Activated T-helper 9 cell treated with anti-CD3 and anti-CD28 coated beads, Interleukin-2, amount 50 U/mL, for 16 hours (primary cell): ENCODE data around the gene C3orf52.

Source experiments
- DNase-seq: peaks from one replicate; pipeline ENCODE4 v3.0.0-alpha.2; 2020; ENCODE audit warnings: low read depth

The C3orf52 gene

GRCh38 chr3:112119962-112120836, 34.0 kb downstream of the C3orf52 start:
- no peak for DNase-seq

DNA sequence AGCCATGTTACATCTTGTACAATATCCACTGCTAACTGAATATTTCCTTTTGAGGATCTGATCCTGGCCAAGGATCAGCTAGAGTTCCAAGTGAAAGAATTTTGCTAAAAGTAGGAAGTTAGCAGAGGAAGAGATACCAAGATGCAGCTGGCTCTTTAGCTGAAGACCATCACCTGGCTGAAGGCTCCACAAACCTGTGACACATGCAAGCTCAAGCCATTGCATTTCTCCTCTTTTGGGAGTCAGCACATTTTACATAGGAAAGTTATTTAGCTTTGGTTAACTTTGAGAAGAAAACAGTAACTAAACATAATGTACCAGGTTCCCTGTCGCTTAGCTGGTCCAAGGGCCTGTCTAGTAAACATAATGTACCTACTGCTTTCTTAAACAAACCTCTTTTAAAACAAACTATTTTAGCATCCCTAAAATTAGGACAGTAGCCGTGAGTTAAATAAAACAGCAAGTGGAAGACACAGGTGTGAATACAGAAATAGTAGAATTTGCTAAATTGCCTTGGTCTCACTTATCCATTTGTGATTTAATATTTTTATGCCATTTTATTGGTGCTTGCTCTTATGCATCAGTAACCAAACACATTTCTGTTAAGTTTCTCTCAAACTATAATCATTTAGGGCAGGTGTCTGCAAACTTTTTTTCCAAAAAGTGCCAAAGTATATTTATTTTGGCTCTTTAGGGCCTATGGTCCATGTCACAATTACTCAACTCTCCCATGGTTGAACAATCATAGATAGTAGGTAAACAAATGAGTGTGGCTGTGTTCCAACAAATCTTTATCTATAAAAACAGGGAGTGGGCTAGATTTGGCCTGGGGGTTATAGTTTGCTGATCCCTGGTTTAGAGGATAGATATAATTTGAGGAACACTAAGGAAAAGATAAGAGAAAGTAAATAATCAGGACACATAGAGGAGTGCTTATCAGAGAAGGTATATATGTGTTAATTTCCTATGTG, 35.7 kb downstream of the C3orf52 start:
- no peak for DNase-seq

DNA sequence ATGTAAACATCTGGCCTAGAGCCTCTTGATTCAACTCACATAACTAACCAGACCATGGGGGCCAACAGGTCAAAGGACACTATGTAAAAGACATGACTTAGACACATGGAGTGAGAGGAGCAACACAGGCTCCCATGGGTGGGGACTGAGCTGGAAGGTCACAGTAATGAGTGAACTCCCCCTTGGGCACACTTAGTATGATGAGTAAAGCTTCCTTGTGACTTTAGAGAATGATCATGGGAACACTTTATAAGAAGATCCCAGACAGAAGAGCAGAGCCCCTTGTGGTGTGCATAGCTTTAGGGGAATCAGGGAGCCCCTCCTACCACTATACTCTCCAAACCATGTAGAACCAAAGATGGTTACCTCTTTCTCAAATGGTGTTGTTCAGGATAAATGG, 36.7 kb downstream of the C3orf52 start:
- no peak for DNase-seq

- DNase-seq: no peak
Measured at GRCh38 chr3:112123548-112123947, 37.4 kb downstream of the C3orf52 start.

DNA sequence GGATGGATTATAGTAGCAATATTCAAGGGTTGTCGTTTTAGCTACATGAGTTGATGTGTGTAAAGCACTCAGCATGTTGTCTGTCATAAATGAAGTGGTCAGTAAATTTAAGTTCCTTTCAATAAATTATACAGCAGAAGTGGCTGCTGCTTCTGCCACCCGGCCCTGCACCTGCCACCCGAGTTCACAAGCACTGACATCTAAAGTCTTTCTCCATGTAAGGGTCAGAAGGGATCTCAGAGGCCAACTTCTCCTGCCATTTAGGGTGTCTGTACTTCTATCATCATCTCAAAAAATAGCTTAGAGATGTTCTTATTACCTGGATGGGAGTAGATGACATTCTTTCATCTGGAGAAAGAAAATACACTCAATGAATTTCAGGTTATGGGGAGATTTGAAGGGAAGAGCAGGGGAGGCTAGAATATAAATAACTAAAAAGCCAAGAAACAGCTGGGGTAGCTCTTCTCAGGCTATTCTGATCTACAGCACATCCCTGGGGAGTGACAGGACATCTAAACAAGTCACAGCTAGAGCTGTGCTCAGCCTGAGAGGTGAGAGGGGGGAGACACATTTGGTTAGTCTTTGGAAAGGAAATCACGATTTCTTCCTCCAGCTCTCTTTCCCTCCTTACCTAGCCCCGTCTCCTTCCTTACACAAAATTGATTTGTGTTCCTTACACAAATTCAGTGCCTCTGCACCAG, 38.9 kb downstream of the C3orf52 start:
- DNase-seq: no peak

GRCh38 chr3:112126511-112126911, 40.3 kb downstream of the C3orf52 start:
- DNase-seq: no peak

- no peak for DNase-seq
Measured at GRCh38 chr3:112127522-112128494, 41.6 kb downstream of the C3orf52 start.

DNA sequence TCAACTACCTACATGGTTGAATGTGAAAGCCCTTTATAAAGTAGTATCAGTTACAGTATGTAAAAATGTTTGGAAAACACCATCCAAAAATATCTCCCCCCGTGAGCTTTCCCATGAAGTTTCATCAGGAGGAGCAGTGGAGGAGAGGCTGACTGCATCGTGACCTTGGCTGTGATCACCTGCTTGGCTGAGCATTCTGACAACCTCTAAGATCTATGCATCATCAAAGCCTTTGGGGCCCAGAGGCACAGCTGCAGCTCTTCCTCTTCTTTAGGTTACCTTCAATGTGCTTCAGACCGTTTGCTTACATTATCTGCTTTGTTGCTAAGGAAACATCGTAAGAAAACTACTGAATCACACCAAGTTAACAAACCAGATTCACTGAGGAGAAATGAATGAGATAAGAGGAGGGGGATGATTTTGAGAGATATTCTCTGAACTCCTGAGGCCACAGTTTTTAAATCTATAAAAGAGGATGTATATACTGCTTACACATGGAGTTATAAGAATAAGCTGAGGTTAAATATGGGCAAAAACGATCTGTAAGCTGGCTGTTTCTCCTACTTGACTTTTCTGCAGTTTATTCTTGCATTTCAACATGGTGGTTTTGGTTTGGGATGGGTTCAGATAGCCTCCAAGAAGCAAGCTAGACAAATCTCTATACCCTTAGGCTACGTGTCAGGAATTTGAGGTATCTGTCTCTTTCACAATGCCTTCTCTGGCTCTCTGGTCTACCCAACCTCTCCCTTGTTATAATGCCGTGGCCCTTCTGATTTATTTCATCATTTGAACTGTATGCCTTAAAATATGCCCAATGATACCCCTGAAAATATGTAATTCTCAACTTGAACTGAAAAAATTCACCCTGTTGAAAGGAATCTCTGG, 42.9 kb downstream of the C3orf52 start:
- peak; percentile 16 for DNase-seq

GRCh38 chr3:112129925-112130637, 43.9 kb downstream of the C3orf52 start:
- no peak for DNase-seq

DNA sequence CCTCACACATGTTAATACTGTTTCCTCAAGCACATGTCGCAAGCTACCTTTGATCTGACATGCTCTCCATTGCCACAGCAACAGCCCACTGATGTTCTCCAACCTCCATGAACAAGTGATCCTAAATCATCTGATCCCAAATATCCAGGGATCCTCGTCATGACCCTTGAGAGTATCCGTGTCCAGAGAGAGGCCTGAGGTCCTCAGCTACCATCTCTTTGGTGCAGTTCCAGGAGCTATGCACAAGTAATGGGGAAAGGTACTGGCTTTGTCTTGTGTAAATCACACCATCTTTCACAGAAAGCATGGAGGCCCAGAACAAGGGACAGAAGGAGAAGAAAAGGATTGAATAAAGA, 44.4 kb downstream of the C3orf52 start:
- DNase-seq: no peak

GRCh38 chr3:112131111-112131510, 44.9 kb downstream of the C3orf52 start:
- DNase-seq: no peak

DNA sequence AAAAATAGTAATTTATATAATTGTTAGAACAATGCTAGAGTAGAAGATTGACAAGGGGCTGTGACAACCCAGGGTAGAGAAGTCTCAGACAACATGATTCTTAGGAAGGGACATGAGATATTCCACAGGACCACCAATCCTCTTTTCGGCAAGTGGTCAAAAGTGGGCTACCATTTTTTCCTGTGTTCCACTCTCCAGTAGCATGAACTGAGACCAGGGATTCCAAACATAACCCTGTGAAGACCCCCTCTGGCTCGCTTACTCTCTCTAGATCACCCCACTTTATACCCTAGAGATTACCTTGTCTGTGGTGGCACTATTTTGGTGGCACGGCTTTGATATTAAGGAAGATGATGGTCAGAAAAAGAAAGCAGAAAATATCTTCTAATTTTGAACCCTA, 45.9 kb downstream of the C3orf52 start:
- DNase-seq: no peak

GRCh38 chr3:112132554-112132953, 46.4 kb downstream of the C3orf52 start:
- no peak for DNase-seq

- peak; percentile 50 for DNase-seq
Measured at GRCh38 chr3:112132975-112133448, 46.8 kb downstream of the C3orf52 start, which contains the start of gene GCSAM. TSS of gene GCSAM (minus strand) at chr3:112133248. CDS start at chr3:112133120, 128 bp downstream.

GRCh38 chr3:112133626-112134334, 47.6 kb downstream of the C3orf52 start:
- DNase-seq: no peak

- no peak for DNase-seq
Measured at GRCh38 chr3:112134335-112135124, 48.3 kb downstream of the C3orf52 start.

DNA sequence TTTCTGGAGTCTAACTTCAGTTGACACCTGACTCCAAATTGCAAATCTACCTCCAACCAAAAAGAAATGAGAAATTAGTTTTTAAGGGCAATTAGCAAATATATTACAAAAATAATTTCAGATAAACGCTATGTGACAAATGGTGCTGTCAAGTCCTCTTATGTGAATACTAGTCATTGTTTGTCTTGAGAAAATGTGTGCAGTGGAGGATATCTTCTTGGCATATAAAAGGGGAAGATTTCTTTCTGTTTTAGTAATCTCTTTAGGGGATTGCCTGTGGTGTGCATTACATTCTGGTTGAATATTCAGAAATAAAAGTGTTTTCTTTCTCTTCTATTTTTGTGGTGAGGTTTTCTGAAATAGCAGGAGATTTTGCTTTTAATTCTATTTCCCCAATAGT, 49.9 kb downstream of the C3orf52 start:
- DNase-seq: no peak
